Natural killer cell (primary cell): Measurements from ENCODE around the gene CORO2B. TPM values are rescaled to one million over a fixed set of nuclear protein-coding genes. Genes with fewer than 3 reads are reported as not detected.

Experiments used
- ATAC-seq, 3 donors: fragments of 150-1000 bp in 2 of 3; fragments of 200-7000 bp in 1 of 3; cut with Tn5 transposase; 1 replicate in 1 of 3; 2 replicates in 2 of 3; pipeline ENCODE4 v1.10.0; 2021; ENCODE audit warnings: mild to moderate bottlenecking in 2 of 3, moderate library complexity in 2 of 3
- DNase-seq, 2 donors: peaks; one replicate each; pipeline versions ENCODE4 v3.0.0 to v3.0.0-alpha.2; 2013 to 2021; ENCODE audit warnings: mixed read lengths in 1 of 2
- H3K27ac ChIP-seq: one replicate; pipeline ENCODE4 v1.5.1; 2013; ENCODE audit warnings: mild to moderate bottlenecking, low read length
- H3K27me3 ChIP-seq: one replicate; pipeline ENCODE4 v1.6.1; 2013; ENCODE audit warnings: low read length; ENCODE audit not compliant: control insufficient read depth, insufficient read depth
- H3K36me3 ChIP-seq: one replicate; pipeline ENCODE4 v1.6.1; 2013; ENCODE audit warnings: low read length; ENCODE audit not compliant: control insufficient read depth, insufficient read depth
- H3K4me1 ChIP-seq: one replicate; pipeline ENCODE4 v1.6.1; 2013; ENCODE audit warnings: low read length; ENCODE audit not compliant: control insufficient read depth, insufficient read depth
- H3K4me3 ChIP-seq: one replicate; pipeline ENCODE4 v1.5.1; 2013; ENCODE audit warnings: low read length
- H3K9me3 ChIP-seq: one replicate; pipeline ENCODE4 v1.6.1; 2013; ENCODE audit warnings: low read length; ENCODE audit not compliant: control insufficient read depth, insufficient read depth
- H3K27ac Mint-ChIP-seq, 2 donors: one replicate each; pipeline ENCODE4 v1.8.0; 2022; ENCODE audit warnings: mild to moderate bottlenecking in 2 of 2, mixed read lengths in 2 of 2, moderate library complexity in 1 of 2
- H3K27me3 Mint-ChIP-seq, 2 donors: one replicate each; pipeline ENCODE4 v1.8.0; 2022; ENCODE audit warnings: low read depth in 2 of 2, mixed read lengths in 2 of 2
- H3K36me3 Mint-ChIP-seq: one replicate; pipeline ENCODE4 v1.8.0; 2022; ENCODE audit warnings: mixed read lengths
- H3K4me1 Mint-ChIP-seq, 2 donors: one replicate each; pipeline ENCODE4 v1.8.0; 2022; ENCODE audit warnings: mixed read lengths in 2 of 2
- H3K4me3 Mint-ChIP-seq: one replicate; pipeline ENCODE4 v1.8.0; 2022; ENCODE audit warnings: mild to moderate bottlenecking, moderate library complexity, mixed read lengths
- H3K9me3 Mint-ChIP-seq, 2 donors: one replicate each; pipeline ENCODE4 v1.8.0; 2022; ENCODE audit warnings: mixed read lengths in 2 of 2
- CTCF ChIP-seq: fragments of 200-600 bp; IDR thresholded peaks from one replicate; pipeline ENCODE4 v1.8.0; 2022; ENCODE audit warnings: antibody characterized with exemption
- WGBS: methylation state at CpG from one replicate; pipeline ENCODE4 v1.1.7; 2013; ENCODE audit warnings: missing lambda C conversion rate; ENCODE audit not compliant: insufficient coverage; 5-methylcytosine and 5-hydroxymethylcytosine counted together
- intact Hi-C: fragments of 100-400 bp; cut with micrococcal nuclease; formaldehyde crosslinking; loops from one replicate; pipeline ENCODE4 v1.14.2; 2022
- total RNA-seq, 4 donors: library from RNA; stranded (reverse); fragments of 120-200 nt in 1 of 4; gene quantifications; one replicate each; pipeline versions ENCODE4 v1.2.3 to v1.2.4, GENCODE V29; 2013 to 2022

Gene CORO2B
- total RNA-seq, 3 donors from 2014 or later (not counting 1 experiment from before 2014, with no cell fraction given): 0.13 TPM; not detected in 2

- DNase-seq (no peak), ATAC-seq (no peak)
- intact Hi-C loops: no loop called here
- no peaks in the 10 kb centered on the region for H3K36me3 Mint-ChIP-seq
- no peak overlapping the region for H3K4me3 Mint-ChIP-seq
- H3K36me3 ChIP-seq: no peaks in the 10 kb centered on the region
- no peak overlapping the region for H3K4me3 ChIP-seq
- no peak for TF ChIP-seq CTCF
- H3K4me1 Mint-ChIP-seq: no peaks in the 10 kb centered on the region
- H3K4me1 ChIP-seq: no peaks in the 10 kb centered on the region
- H3K9me3 ChIP-seq: no peaks in the 10 kb centered on the region
- no peaks in the 10 kb centered on the region for H3K27me3 ChIP-seq
- H3K27ac Mint-ChIP-seq: no peak overlapping the region
- H3K27me3 Mint-ChIP-seq: peaks cover 6 to 10% of the 10 kb centered on the region in 2 donors
- H3K9me3 Mint-ChIP-seq: no peaks in the 10 kb centered on the region
- H3K27ac ChIP-seq: no peak overlapping the region
- 91% methylated on average over 12 of the region's 12 CpGs for WGBS
Measured at GRCh38 chr15:68718468-68718867, 139.7 kb downstream of the CORO2B start.

GRCh38 chr15:68719051-68719450 is 140.3 kb downstream of the CORO2B start:
- H3K4me1 Mint-ChIP-seq: no peaks in the 10 kb centered on the region

GRCh38 chr15:68719672-68720071 is 140.9 kb downstream of the CORO2B start:
- ATAC-seq (no peak), DNase-seq (no peak)
- Mint-ChIP-seq H3K36me3 (no peaks in the 10 kb centered on the region), H3K9me3 (no peaks in the 10 kb centered on the region), H3K27me3 (peaks cover 6 to 10% of the 10 kb centered on the region in 2 donors), H3K4me1 (no peaks in the 10 kb centered on the region), H3K27ac (no peak overlapping the region), H3K4me3 (no peak overlapping the region)
- Histone ChIP-seq H3K4me3 (no peak overlapping the region), H3K27ac (no peak overlapping the region), H3K4me1 (no peaks in the 10 kb centered on the region), H3K36me3 (no peaks in the 10 kb centered on the region), H3K27me3 (no peaks in the 10 kb centered on the region), H3K9me3 (no peaks in the 10 kb centered on the region)
- 86% methylated on average over 10 of the region's 10 CpGs for WGBS
- no peak for TF ChIP-seq CTCF
- intact Hi-C loops: no loop called here

More at GRCh38 chr15:68719051-68719450, 140.3 kb downstream of the CORO2B start:
- intact Hi-C loops: no loop called here
- Histone ChIP-seq H3K9me3 (no peaks in the 10 kb centered on the region), H3K36me3 (no peaks in the 10 kb centered on the region), H3K27ac (no peak overlapping the region), H3K27me3 (no peaks in the 10 kb centered on the region), H3K4me1 (no peaks in the 10 kb centered on the region), H3K4me3 (no peak overlapping the region)
- H3K27me3 Mint-ChIP-seq: peaks cover 6 to 10% of the 10 kb centered on the region in 2 donors
- DNase-seq: no peak
- no peak overlapping the region for H3K27ac Mint-ChIP-seq
- TF ChIP-seq CTCF: no peak
- ATAC-seq: no peak
- H3K9me3 Mint-ChIP-seq: no peaks in the 10 kb centered on the region
- H3K36me3 Mint-ChIP-seq: no peaks in the 10 kb centered on the region
- WGBS: 92% methylated on average over 9 of the region's 9 CpGs
- H3K4me3 Mint-ChIP-seq: no peak overlapping the region

GRCh38 chr15:68721886-68722285 is 143.1 kb downstream of the CORO2B start:
- Mint-ChIP-seq H3K4me1 (no peaks in the 10 kb centered on the region), H3K27me3 (peaks cover 8% of the 10 kb centered on the region in 2 donors), H3K27ac (no peak overlapping the region), H3K36me3 (no peaks in the 10 kb centered on the region), H3K9me3 (no peaks in the 10 kb centered on the region), H3K4me3 (no peak overlapping the region)
- WGBS: 91% methylated on average over 5 of the region's 5 CpGs
- H3K4me1 ChIP-seq: no peaks in the 10 kb centered on the region
- H3K36me3 ChIP-seq: no peaks in the 10 kb centered on the region
- DNase-seq: no peak
- H3K4me3 ChIP-seq: no peak overlapping the region
- intact Hi-C loops: no loop called here
- no peak for TF ChIP-seq CTCF
- no peak overlapping the region for H3K27ac ChIP-seq
- H3K27me3 ChIP-seq: no peaks in the 10 kb centered on the region
- ATAC-seq: no peak
- H3K9me3 ChIP-seq: no peaks in the 10 kb centered on the region
